HT-29 (cell line): ENCODE measurements around the gene IGFL4. TPM values are rescaled to one million over a fixed set of nuclear protein-coding genes. Genes with fewer than 3 reads are reported as not detected.

ENCODE experiments used
- DNase-seq: peaks from one replicate; pipeline ENCODE4 v3.0.0-alpha.2; 2015; ENCODE audit warnings: low spot score
- small RNA-seq: library from RNA; depleted of rRNA; stranded (forward); fragments of <200 nt; gene quantifications from one replicate; pipeline ENCODE3, GENCODE V24; 2014
- total RNA-seq: library from RNA; depleted of rRNA; stranded (reverse); fragments of >200 nt; shearing (Covaris generic); gene quantifications from 2 replicates; pipeline ENCODE4 v1.2.3, GENCODE V29; 2014; rRNA removed

Gene IGFL4
- total RNA-seq, 1 experiment from 2014 or later = 4.2 TPM

DNA sequence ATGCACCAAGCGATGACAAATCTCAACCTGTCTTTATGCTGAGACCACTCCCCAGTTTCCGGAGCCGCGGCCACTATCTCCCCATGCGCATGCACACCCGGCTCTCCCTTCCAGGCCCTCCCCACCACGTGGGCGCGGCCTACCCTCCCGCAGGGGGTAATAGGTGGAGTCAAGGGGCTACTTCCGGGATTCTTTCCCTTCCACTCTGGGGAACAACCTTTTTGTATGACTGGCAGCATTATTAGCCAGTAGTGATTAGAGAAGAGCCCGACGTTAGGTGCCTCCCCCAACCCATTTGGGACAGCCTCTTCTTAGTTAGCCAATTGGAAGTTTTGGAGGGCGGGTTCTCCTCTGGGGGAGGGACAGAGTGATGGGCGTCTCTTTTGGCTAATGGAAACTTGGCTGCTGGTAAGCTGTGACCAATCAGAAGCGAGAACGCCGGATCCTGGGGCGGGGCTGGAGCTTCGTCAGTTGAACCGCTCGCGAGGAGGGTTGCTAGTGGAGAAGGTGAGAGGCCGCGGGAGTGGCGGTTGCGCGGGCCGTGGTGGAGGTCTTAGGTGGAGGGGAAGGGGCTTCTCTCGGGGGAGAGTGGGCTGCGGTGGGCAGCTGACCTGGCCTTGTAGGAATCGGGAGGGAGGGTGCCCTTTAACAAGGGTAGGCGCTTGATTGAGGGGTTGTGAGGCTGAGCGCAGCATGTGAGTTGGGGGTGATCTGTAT lies 45.6 kb downstream of the IGFL4 start, which contains the start of gene CCDC61:
Gene CCDC61 (plus strand): TSS at position 470 of the 717 bp plus-strand sequence. CDS start 7,552 bp downstream, outside the sequence.
- DNase-seq = peak; percentile 100

- DNase-seq = no peak
Observed at GRCh38 chr19:45994456-45994997, 46.3 kb downstream of the IGFL4 start.

DNA sequence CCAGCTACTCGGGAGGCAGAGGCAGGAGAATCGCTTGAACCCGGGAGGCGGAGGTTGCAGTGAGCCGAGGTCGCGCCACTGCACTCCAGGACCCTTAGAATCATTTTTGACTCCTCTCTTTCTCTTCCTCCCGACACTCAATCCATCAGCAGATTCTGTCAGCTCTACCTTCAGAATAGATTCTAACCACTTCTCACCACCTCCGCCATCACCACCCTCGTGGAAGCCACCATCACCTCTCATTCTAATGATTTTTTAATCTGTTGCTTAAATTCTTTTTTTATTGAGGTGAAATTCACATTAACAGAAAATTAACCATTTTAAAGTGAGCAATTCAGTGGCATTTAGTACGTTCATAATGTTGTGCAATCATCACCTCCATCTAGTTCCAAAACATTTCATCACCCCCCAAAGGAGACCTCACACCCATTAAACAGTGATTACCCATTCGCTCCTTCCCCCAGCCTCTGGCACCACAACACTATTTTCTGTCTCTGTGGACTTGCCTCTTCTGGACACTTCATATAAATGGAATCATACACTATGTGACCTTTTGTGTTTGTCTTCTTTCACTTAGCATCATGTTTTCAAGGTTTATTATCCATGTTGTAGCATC lies 50.6 kb downstream of the IGFL4 start:
- DNase-seq = no peak

Small RNA genes lying within 50 kb of the gene (small RNA-seq; reads per million reads assigned to genes)
- gene MIR769 = 23.2 reads per million, percentile 92 among the genes with 10 or more reads in this experiment

Other genes starting within 250 kb of the IGFL4 start
- gene DMWD, start 248.2 kb downstream of the IGFL4 start, total RNA-seq = 102 and 108 TPM in 2 replicates
- gene RSPH6A, start 225.7 kb downstream of the IGFL4 start, total RNA-seq = not detected in 2 replicates
- gene SYMPK, start 177.9 kb downstream of the IGFL4 start, total RNA-seq = 114 and 117 TPM in 2 replicates
- 6.1 and 10.7 TPM in 2 replicates for gene FOXA3, start 176.7 kb downstream of the IGFL4 start, total RNA-seq
- gene IRF2BP1, start 154.9 kb downstream of the IGFL4 start, total RNA-seq = 119 and 125 TPM in 2 replicates
- gene MYPOP, start 138.4 kb downstream of the IGFL4 start, total RNA-seq = 8.5 and 10.2 TPM in 2 replicates
- gene NANOS2, start 126.2 kb downstream of the IGFL4 start, total RNA-seq = not detected in 2 replicates
- gene NOVA2, start 67.1 kb downstream of the IGFL4 start, total RNA-seq = not detected in 2 replicates
- gene CCDC61, start 45.5 kb downstream of the IGFL4 start, total RNA-seq = 20.3 and 24.4 TPM in 2 replicates
- gene PGLYRP1, start 17.9 kb downstream of the IGFL4 start, total RNA-seq = not detected in 2 replicates
- gene IGFL3, start 83.7 kb upstream of the IGFL4 start, total RNA-seq = not detected in 2 replicates
- 1.1 and 1.6 TPM in 2 replicates for gene IGFL2, start 107.2 kb upstream of the IGFL4 start, total RNA-seq
- not detected in 2 replicates for gene IGFL1, start 188.7 kb upstream of the IGFL4 start, total RNA-seq